ENCODE data around the gene CYP4A22. TPM values are rescaled to one million over a fixed set of nuclear protein-coding genes. Genes with fewer than 3 reads are reported as not detected.
A peak's percentile ranks its signal among the peaks of the same experiment; 100 is the strongest.

Gene CYP4A22
- total RNA-seq, 1 donor from 2014 or later: not detected

GRCh38 chr1:47182676-47183235, 45.5 kb downstream of the CYP4A22 start:
- Mint-ChIP-seq H3K4me3 (ENCODE audit: unreplicated experiment) (no peak overlapping the region), H3K27ac (ENCODE audit: unreplicated experiment) (no peak overlapping the region), H3K4me1 (ENCODE audit: unreplicated experiment) (peaks cover 12% of the 10 kb centered on the region), H3K36me3 (ENCODE audit: unreplicated experiment) (no peaks in the 10 kb centered on the region), H3K27me3 (ENCODE audit: unreplicated experiment) (peaks cover 5% of the 10 kb centered on the region), H3K9me3 (ENCODE audit: unreplicated experiment) (no peaks in the 10 kb centered on the region)
- TF ChIP-seq CTCF (IDR thresholded peaks at IDR 0.05): no peak
- peak; percentile 75 for DNase-seq (ENCODE audit: extremely low spot score, unreplicated experiment)

GRCh38 chr1:47183308-47184089, 46.3 kb downstream of the CYP4A22 start:
- TF ChIP-seq CTCF (IDR thresholded peaks at IDR 0.05): no peak
- no peak overlapping the region for H3K27ac Mint-ChIP-seq (ENCODE audit: unreplicated experiment)
- H3K4me1 Mint-ChIP-seq (ENCODE audit: unreplicated experiment): peaks cover 12% of the 10 kb centered on the region
- no peak overlapping the region for H3K4me3 Mint-ChIP-seq (ENCODE audit: unreplicated experiment)
- DNase-seq (ENCODE audit: extremely low spot score, unreplicated experiment): peak; percentile 63
- H3K9me3 Mint-ChIP-seq (ENCODE audit: unreplicated experiment): no peaks in the 10 kb centered on the region
- no peaks in the 10 kb centered on the region for H3K36me3 Mint-ChIP-seq (ENCODE audit: unreplicated experiment)
- H3K27me3 Mint-ChIP-seq (ENCODE audit: unreplicated experiment): peaks cover 5% of the 10 kb centered on the region

- Mint-ChIP-seq H3K4me1 (ENCODE audit: unreplicated experiment) (peaks cover 5% of the 10 kb centered on the region), H3K9me3 (ENCODE audit: unreplicated experiment) (no peaks in the 10 kb centered on the region), H3K27ac (ENCODE audit: unreplicated experiment) (no peak overlapping the region), H3K36me3 (ENCODE audit: unreplicated experiment) (no peaks in the 10 kb centered on the region), H3K27me3 (ENCODE audit: unreplicated experiment) (peaks cover 5% of the 10 kb centered on the region), H3K4me3 (ENCODE audit: unreplicated experiment) (no peak overlapping the region)
- no peak for TF ChIP-seq CTCF (IDR thresholded peaks at IDR 0.05)
- DNase-seq (ENCODE audit: extremely low spot score, unreplicated experiment): peak; percentile 56
Measured at GRCh38 chr1:47184090-47184821, 47.0 kb downstream of the CYP4A22 start.

GRCh38 chr1:47184822-47185677, 47.8 kb downstream of the CYP4A22 start:
- DNase-seq (ENCODE audit: extremely low spot score, unreplicated experiment): peak; percentile 70
- no peak for TF ChIP-seq CTCF (IDR thresholded peaks at IDR 0.05)
- Mint-ChIP-seq H3K4me1 (ENCODE audit: unreplicated experiment) (no peaks in the 10 kb centered on the region), H3K9me3 (ENCODE audit: unreplicated experiment) (no peaks in the 10 kb centered on the region), H3K4me3 (ENCODE audit: unreplicated experiment) (no peak overlapping the region), H3K27me3 (ENCODE audit: unreplicated experiment) (peaks cover 5% of the 10 kb centered on the region), H3K36me3 (ENCODE audit: unreplicated experiment) (no peaks in the 10 kb centered on the region), H3K27ac (ENCODE audit: unreplicated experiment) (no peak overlapping the region)
